HepG2 (cell line): ENCODE measurements around the gene WDR31. TPM values are rescaled to one million over a fixed set of nuclear protein-coding genes. Genes with fewer than 3 reads are reported as not detected.

ENCODE experiments used
- ATAC-seq: fragments of 200-7000 bp; cut with Tn5 transposase; 3 replicates; pipeline ENCODE4 v1.9.1; 2020; ENCODE audit warnings: mild to moderate bottlenecking, moderate library complexity
- BruUV-seq: library from RNA; stranded (reverse); fragments of 400-500 nt; replicated peaks from 2 replicates; lab custom pipeline; 2021; lab: Mats Ljungman, UMichigan
- CTCF ChIA-PET: fragments of 300-600 bp; formaldehyde crosslinking; extraction: SDS; loops from one replicate; lab custom pipeline; 2021; ENCODE audit warnings: low total read pairs, inconsistent platforms, low intra/inter-chr PET ratio; lab: Yijun Ruan, JAX
- POLR2A ChIA-PET: fragments of 350-600 bp; sonication (Branson Sonifier 250); formaldehyde crosslinking; loops from one replicate; lab custom pipeline; 2020; ENCODE audit warnings: antibody characterized with exemption, inconsistent platforms; lab: Yijun Ruan, JAX
- DNase-seq: peaks from one replicate; pipeline ENCODE4 v3.0.0-alpha.2; 2015; ENCODE audit warnings: low spot score
- FAIRE-seq: peaks from 3 replicates; lab custom pipeline; 2011; peaks lifted over from hg19 to GRCh38; lab: Jason Lieb, UNC
- H2AFZ ChIP-seq: one replicate; pipeline ENCODE4 v1.6.1; 2011; ENCODE audit warnings: low read length, inconsistent platforms
- H3K27ac ChIP-seq: fragments of 300-600 bp; 3 replicates; pipeline ENCODE4 v1.8.0; 2011; ENCODE audit warnings: mixed run types, mild to moderate bottlenecking, mixed read lengths, low read length, inconsistent platforms; ENCODE audit not compliant: insufficient read depth; ENCODE audit errors: extremely low read length
- H3K27me3 ChIP-seq, 2 experiments: fragments of 200-600 bp in 1 of 2; 2 replicates in 1 of 2; 3 replicates in 1 of 2; pipeline versions ENCODE4 v1.6.0 to v1.8.0; 2011; ENCODE audit warnings: low read length in 2 of 2, mild to moderate bottlenecking in 2 of 2, moderate library complexity in 2 of 2, inconsistent platforms in 1 of 2; ENCODE audit not compliant: insufficient read depth in 2 of 2, control insufficient read depth in 1 of 2
- H3K36me3 ChIP-seq, 2 experiments: fragments of 200-600 bp in 1 of 2; replicated peaks in 1 of 2; 2 replicates in 1 of 2; 3 replicates in 1 of 2; pipeline versions ENCODE4 v1.5.1 to v1.8.0; 2011; ENCODE audit warnings: low read length in 2 of 2, inconsistent platforms in 1 of 2; ENCODE audit not compliant: insufficient read depth in 2 of 2, control insufficient read depth in 1 of 2
- H3K4me1 ChIP-seq: 2 replicates; pipeline ENCODE4 v1.5.1; 2012; ENCODE audit warnings: low read length, inconsistent platforms; ENCODE audit not compliant: insufficient read depth
- H3K4me2 ChIP-seq: 2 replicates; pipeline ENCODE4 v1.6.0; 2011; ENCODE audit warnings: low read depth, low read length, inconsistent platforms
- H3K4me3 ChIP-seq, 3 experiments: fragments of 200-600 bp in 1 of 3; sonication (generic), shearing (Covaris generic) in 1 of 3; replicated peaks in 1 of 3; 2 replicates each; pipeline ENCODE4 v1.5.1; 2011 to 2016; ENCODE audit warnings: low read length in 3 of 3, inconsistent platforms in 2 of 3, low read depth in 2 of 3, mild to moderate bottlenecking in 2 of 3, control low read depth in 1 of 3, mixed read lengths in 1 of 3; ENCODE audit not compliant: insufficient read depth in 1 of 3
- H3K79me2 ChIP-seq: one replicate; pipeline ENCODE4 v1.6.1; 2011; ENCODE audit warnings: low read length, inconsistent platforms; ENCODE audit not compliant: insufficient read depth
- H3K9ac ChIP-seq: 2 replicates; pipeline ENCODE4 v1.6.0; 2011; ENCODE audit warnings: mild to moderate bottlenecking, low read depth, low read length, inconsistent platforms; ENCODE audit not compliant: insufficient read depth
- H3K9me3 ChIP-seq: 2 replicates; pipeline ENCODE4 v1.5.1; 2012; ENCODE audit warnings: mild to moderate bottlenecking, low read length
- H4K20me1 ChIP-seq: 2 replicates; pipeline ENCODE4 v1.6.0; 2011; ENCODE audit warnings: inconsistent platforms, mild to moderate bottlenecking, low read length, moderate library complexity; ENCODE audit not compliant: insufficient read depth
- DZIP1 ChIP-seq: sonication (generic); formaldehyde crosslinking; IDR thresholded peaks from 2 replicates; pipeline ENCODE4 v1.5.0; 2020; ENCODE audit warnings: mild to moderate bottlenecking, missing genetic modification reagents
- IRF2 ChIP-seq: IDR thresholded peaks from 2 replicates; pipeline ENCODE4 v1.6.1; 2018; ENCODE audit warnings: missing genetic modification reagents, missing compliant biosample characterization
- PBX2 ChIP-seq: IDR thresholded peaks from 2 replicates; pipeline ENCODE4 v1.6.1; 2016; ENCODE audit warnings: control low read depth
- SMC3 ChIP-seq: IDR thresholded peaks from 2 replicates; pipeline ENCODE4 v1.6.1; 2011; ENCODE audit warnings: low read length, improper control_type of control experiment
- TCF7L2 ChIP-seq: IDR thresholded peaks from 2 replicates; pipeline ENCODE4 v1.6.1; 2011; ENCODE audit warnings: mild to moderate bottlenecking, low read depth, low read length, moderate library complexity
- WGBS: methylation state at CpG from one replicate; pipeline ENCODE4 v1.1.6; 2017; ENCODE audit warnings: low lambda C conversion rate; 5-methylcytosine and 5-hydroxymethylcytosine counted together
- in situ Hi-C: cut with HindIII; loops from 2 replicates; pipeline ENCODE4 v1.10.0; 2017; ENCODE audit warnings: low pct_unique_long_range_greater_than_20kb; ENCODE audit not compliant: extremely low pct_ligation_motif_present
- intact Hi-C: fragments of 100-400 bp; cut with micrococcal nuclease; formaldehyde crosslinking; loops from one replicate; pipeline ENCODE4 v1.10.0; 2022; ENCODE audit not compliant: unreplicated experiment
- polyA plus RNA-seq, 8 experiments: library from polyadenylated mRNA; depleted of rRNA in 3 of 8; stranded (reverse) in 7 of 8; unstranded in 1 of 8; fragments of >200 nt; fragmentation: Illumina TruSeq in 4 of 8; extraction: Trizol in 4 of 8; gene quantifications; 2 replicates each; pipeline versions ENCODE4 v1.2.1 to v1.2.3, GENCODE V29; 2011 to 2016; ENCODE audit warnings: low read depth in 4 of 8, missing spikeins in 1 of 8, mixed read lengths in 1 of 8; ENCODE audit not compliant: insufficient read depth in 1 of 8
- total RNA-seq, 5 experiments: library from RNA; depleted of rRNA; stranded (reverse); fragments of >200 nt; fragmentation: Illumina TruSeq; extraction: Trizol; gene quantifications; 2 replicates each; pipeline ENCODE4 v1.2.3, GENCODE V29; 2016; ENCODE audit warnings: low read depth in 1 of 5

WDR31 gene
- total and polyA plus RNA-seq, 2 of the 13 experiments (the other 11 are each of a cell fraction or from before 2014, with no cell fraction given) = 0.33 to 1.7 TPM

GRCh38 chr9:113319054-113319453 is 21.0 kb downstream of the WDR31 start:
- TF ChIP-seq IRF2 (no peak), DZIP1 (no peak), PBX2 (no peak)
- POLR2A ChIA-PET = no interaction called here
- Histone ChIP-seq H3K4me2 (no peak overlapping the region), H3K4me3 (no peak overlapping the region), H3K27me3 (no peaks in the 10 kb centered on the region), H3K9me3 (no peaks in the 10 kb centered on the region), H2AFZ (no peak overlapping the region), H3K36me3 (no peaks in the 10 kb centered on the region), H3K4me1 (no peaks in the 10 kb centered on the region), H3K27ac (no peak overlapping the region), H3K79me2 (no peaks in the 10 kb centered on the region), H3K9ac (no peak overlapping the region), H4K20me1 (no peaks in the 10 kb centered on the region)
- in situ Hi-C loops = no loop called here
- FAIRE-seq (no peak), DNase-seq (no peak), ATAC-seq (no peak)
- intact Hi-C loops = loop anchor here (10.0 kb wide), 1 partner anchor 1954 kb away; no protein-coding TSS in a partner anchor
- CTCF ChIA-PET = no interaction called here
- BruUV-seq = no TSS peak
- WGBS = 59% methylated on average over 2 of the region's 2 CpGs

GRCh38 chr9:113317777-113318176 is 22.3 kb downstream of the WDR31 start:
- ChIA-PET CTCF (no interaction called here), POLR2A (no interaction called here)
- Histone ChIP-seq H3K36me3 (no peaks in the 10 kb centered on the region), H3K4me2 (no peak overlapping the region), H3K27me3 (no peaks in the 10 kb centered on the region), H3K27ac (no peak overlapping the region), H3K4me3 (no peak overlapping the region), H3K9ac (no peak overlapping the region), H2AFZ (no peak overlapping the region), H3K9me3 (no peaks in the 10 kb centered on the region), H4K20me1 (no peaks in the 10 kb centered on the region), H3K79me2 (no peaks in the 10 kb centered on the region), H3K4me1 (no peaks in the 10 kb centered on the region)
- BruUV-seq = no TSS peak
- in situ Hi-C loops = no loop called here
- ATAC-seq (peak; percentile 59; the same call in 2 of the 3 replicates), FAIRE-seq (no peak), DNase-seq (peak; percentile 9)
- intact Hi-C loops = loop anchor here (10.0 kb wide), 1 partner anchor 1953 kb away; no protein-coding TSS in a partner anchor
- TF ChIP-seq TCF7L2 = no peak
- peak; percentile 16; the same call in 1 of the 2 replicates for TF ChIP-seq SMC3
- whole genome bisulfite sequencing = 48% methylated on average over 2 of the region's 2 CpGs
